Body of pancreas (tissue), 4 donors: ENCODE measurements around the gene RUNX2.

Source experiments
- CTCF ChIP-seq, 7 experiments: fragments of 450-650 bp in 4 of 7; fragments of 200-600 bp in 3 of 7; sonication (generic) in 3 of 7; IDR thresholded peaks; one replicate each; pipeline ENCODE4 v1.5.1; 2016 to 2019; ENCODE audit warnings: antibody characterized with exemption in 7 of 7
- POLR2A ChIP-seq, 3 donors: fragments of 450-650 bp; IDR thresholded peaks; one replicate each; pipeline ENCODE4 v1.6.1; 2016; ENCODE audit warnings: antibody characterized with exemption in 3 of 3, mild to moderate bottlenecking in 2 of 3

- no peak for TF ChIP-seq CTCF (IDR thresholded peaks at IDR 0.05)
- TF ChIP-seq POLR2A (IDR thresholded peaks at IDR 0.05) = no peak
Measured at GRCh38 chr6:45371924-45372573, 43.9 kb downstream of the RUNX2 start.
